NK-92 (cell line): Measurements from ENCODE around the gene MAGI2.
"Not testable (repeated sequence)": the region's sequence is repeated elsewhere in the genome, so short reads cannot be mapped to it uniquely, and the experiment has no call there.

ENCODE experiments used
- DNase-seq: peaks from one replicate; lab custom pipeline; 2025; ENCODE audit not compliant: unreplicated experiment; lab: John Stamatoyannopoulos, UW

MAGI2 gene

DNA sequence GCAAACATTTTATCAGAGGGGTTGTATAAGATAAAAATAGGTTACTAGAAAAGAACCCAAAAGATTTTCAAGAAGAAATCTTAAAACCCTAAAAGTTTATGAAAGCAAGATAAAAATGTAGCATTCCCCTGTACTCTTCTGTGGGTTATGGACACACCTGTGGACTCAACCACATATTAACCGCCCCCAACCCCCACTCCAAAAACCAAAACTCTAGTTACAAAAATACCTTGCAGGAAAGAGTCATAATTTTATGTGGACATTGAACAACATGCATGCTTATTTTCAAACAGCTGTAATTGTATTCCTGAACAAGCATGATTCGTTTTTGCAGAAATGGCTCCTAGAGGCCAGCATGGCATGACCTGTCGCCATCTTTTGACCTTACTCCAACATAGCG lies 1188.0 kb downstream of the MAGI2 start:
- DNase-seq: no peak

- no peak for DNase-seq
Measured at GRCh38 chr7:78265071-78265470, 1188.4 kb downstream of the MAGI2 start.

GRCh38 chr7:78264105-78264504 lies 1189.4 kb downstream of the MAGI2 start:
- DNase-seq: no peak

DNA sequence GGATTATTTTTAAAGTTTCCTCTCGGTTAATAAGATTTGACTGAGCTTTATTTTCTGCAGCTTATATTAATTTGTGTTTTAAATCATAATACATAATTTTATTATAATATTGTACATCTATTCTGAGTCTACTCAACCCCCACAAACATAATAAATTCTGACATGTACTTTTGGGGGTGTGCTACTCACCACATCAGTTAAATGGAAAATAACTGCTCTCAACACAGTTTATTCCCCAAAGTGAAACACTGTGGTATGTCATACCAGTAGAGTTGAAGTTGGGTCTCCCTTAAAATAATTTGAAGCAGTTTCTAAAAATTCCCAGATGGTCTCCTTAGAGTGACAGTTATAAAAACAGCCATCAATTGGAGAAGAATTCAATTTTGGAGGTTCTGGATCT lies 1191.7 kb downstream of the MAGI2 start:
- no peak for DNase-seq

DNA sequence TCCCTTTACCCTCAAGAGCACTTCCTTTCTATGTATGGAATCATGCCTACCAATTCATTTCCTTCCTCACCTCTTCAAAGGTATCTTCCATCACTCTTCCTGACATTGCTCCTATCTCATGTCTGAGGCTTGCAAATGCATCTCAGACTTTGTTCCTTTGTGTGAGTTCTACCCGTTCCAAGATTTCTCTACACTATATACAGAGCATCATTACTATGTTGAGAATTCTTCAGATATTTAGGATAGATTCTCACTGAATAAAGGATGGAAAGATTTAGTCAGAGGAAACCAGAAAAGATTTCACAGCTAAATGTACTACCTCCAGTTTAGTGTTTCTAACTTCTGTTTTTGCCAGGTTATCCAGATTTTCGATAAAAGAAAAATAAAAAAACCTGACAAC lies 1192.2 kb downstream of the MAGI2 start:
- DNase-seq: no peak

DNA sequence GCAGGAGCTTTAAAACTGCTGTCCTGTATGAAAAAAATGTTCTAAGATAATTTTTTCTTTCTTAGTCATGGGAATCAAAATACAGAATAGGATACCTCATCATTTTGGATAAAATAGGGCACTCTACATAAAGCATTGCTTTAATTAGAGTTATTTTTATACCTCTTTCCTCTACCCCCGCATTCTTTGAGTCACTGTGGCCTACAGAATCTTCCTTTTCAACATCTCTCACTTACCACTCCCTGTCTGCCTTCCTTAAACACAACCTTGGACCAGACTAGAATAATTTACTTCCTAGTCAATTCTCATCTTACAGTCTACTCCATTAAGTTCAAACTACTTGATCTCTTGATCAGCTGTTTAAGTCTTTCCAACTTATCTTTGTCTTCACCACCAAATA lies 1192.6 kb downstream of the MAGI2 start:
- DNase-seq: no peak

DNA sequence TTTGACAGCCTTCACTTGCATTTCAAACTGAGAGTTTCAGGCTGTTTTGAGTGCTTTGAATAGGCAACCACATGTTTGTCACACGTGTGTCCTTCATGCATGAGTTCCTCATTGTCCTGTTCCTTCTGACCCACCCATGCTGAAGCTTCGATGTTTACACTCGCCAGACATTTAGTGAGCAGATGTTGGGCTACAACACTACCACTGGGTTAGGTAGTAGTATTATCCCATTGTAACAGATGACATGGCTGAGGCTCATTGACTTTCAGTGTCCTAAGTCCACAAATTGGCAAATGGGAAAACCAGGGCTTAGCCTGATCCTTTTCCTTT lies 1198.8 kb downstream of the MAGI2 start:
- no peak for DNase-seq

- no peak for DNase-seq
Measured at GRCh38 chr7:78253850-78254725, 1199.4 kb downstream of the MAGI2 start.

DNA sequence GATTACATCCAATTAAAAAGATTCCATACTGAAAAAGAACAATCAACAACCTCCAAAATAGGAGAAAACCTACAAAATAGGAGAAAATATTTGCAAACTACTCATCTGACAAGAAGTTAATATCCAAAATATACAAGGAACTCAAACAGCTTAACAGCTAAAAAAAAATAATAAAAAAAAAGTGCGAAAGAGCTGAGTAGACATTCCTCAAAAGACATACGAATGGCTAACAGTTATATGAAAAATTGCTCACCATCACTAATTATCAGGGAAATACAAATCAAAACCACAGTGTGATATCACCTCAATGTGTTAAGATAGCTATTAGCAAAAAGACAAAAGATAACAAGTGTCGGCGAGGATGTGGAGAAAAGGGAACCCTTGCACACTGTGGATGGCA lies 1204.6 kb downstream of the MAGI2 start:
- no peak for DNase-seq

- DNase-seq: no peak
Measured at GRCh38 chr7:78247910-78248689, 1205.4 kb downstream of the MAGI2 start.

GRCh38 chr7:78240179-78240578 lies 1213.3 kb downstream of the MAGI2 start:
- not testable (repeated sequence) for DNase-seq

- DNase-seq: no peak
Measured at GRCh38 chr7:78234634-78235033, 1218.8 kb downstream of the MAGI2 start.

DNA sequence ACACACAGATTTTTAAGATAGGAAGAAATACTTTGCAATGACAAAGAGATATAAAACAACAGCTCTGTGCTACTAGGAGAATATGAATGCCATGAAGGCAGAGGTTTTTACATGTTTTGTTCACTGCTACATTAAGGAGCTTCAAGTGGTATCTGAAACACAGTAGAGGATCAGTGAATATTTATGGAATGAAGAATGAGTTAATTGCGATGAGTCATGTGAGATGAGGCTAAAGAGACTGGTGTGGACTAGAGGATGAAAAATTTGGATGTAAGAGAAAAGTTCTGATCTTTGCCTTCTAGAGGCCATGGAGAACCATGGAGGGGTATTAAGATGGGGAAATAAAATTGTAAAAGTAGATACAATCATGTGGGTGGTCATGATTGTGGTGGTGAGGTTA lies 1220.7 kb downstream of the MAGI2 start:
- DNase-seq: no peak

DNA sequence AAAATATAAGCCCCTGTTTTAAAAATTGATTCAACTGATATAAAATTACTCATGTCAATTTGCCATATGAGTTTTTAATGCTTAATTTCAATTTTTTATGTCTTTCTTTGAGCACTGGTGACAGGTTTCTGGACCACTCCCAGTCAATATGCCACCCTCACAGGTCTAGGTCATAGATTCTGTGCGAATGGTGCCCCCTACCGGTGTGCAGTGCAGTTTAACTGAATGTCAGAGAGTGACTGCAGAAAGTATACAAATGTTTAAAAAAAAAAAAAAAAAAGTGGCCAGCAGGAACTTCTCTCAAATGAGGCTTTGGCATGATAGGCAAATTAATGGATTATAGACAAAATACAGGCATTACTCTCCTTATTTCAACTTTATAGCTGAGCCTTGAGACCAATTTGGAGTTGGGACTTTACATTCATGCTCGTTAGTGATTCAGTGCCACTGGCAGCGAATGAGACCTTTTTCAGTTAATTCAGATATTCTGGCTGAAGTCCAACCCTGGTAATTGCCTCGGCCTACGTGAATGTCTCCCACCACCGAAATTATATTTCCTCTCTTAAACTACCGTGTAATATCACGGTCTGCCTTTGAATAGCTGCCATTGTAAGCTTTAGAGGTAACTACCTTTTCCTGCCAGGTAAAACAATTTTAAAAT lies 1227.3 kb downstream of the MAGI2 start:
- no peak for DNase-seq

DNA sequence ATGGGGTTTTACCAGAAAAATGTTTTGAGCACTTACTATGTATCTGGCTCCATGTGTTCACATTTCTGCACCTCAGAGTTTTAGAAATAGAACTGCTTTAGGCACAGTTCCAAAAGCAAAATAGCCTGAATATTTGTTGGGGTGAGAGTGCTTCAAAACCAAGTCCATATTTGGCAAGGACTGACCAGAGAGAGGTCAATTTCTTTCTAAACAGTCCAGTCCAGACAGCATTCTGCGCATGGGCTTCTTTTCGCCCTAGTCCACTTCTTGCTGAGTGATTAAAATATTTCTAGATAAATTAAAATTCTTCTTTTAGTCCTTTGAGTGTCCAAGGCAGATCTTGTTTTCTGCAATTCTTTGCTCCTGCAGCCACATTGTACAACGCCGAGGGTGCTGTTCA lies 1227.9 kb downstream of the MAGI2 start:
- no peak for DNase-seq

- DNase-seq: no peak
Measured at GRCh38 chr7:78224923-78225322, 1228.5 kb downstream of the MAGI2 start.

DNA sequence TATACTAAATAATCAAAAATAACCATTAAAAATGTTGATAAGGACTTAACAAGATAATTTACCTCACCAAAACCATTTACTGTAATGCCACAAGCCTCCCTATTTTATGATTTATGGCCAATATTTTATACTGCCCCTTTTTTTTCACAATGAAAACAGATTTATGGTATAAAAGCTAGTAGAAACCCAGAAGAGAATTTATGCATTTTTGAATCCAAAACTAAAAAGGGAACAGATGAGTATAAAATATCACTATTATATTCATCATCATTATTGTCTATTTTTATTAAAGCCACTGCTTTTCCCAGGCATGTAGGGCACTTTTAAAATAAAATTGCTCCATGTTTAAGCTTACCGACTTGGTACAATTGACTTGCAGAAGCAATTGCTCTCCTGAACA lies 1229.9 kb downstream of the MAGI2 start:
- DNase-seq: no peak

- DNase-seq: no peak
Measured at GRCh38 chr7:78222001-78222751, 1231.3 kb downstream of the MAGI2 start.

DNA sequence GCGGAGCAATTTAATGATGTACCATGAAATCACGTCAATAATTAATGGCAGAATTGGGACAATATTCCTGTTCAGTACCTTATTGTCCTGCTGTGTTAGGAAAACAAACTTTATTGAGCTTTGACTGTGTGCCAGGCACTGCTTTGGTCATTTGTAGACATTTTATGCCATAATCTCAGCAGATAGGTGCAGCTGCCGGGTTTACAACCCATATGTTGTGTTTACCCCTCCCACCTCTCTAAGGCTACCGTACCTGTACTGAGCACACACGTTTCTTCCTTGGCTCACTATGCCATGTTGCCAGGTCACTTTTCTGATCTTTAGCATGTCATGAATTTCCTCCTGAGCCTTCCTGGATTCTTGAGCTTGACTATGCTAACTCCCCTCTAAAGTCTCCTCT lies 1232.7 kb downstream of the MAGI2 start:
- DNase-seq: no peak

- DNase-seq: no peak
Measured at GRCh38 chr7:78218876-78219275, 1234.6 kb downstream of the MAGI2 start.

- DNase-seq: no peak
Measured at GRCh38 chr7:78218051-78218450, 1235.4 kb downstream of the MAGI2 start.
